OCI-LY1 (cell line): ENCODE measurements around the gene TRIM51.
"Not testable (repeated sequence)": the region's sequence is repeated elsewhere in the genome, so short reads cannot be mapped to it uniquely, and the experiment has no call there.

ENCODE experiments used
- EZH2 ChIP-seq: fragments of 200-600 bp; sonication (generic), shearing (Covaris generic); IDR thresholded peaks from 2 replicates; pipeline ENCODE4 v1.8.0; 2017; ENCODE audit warnings: borderline replicate concordance, mixed run types, mild to moderate bottlenecking, antibody characterized with exemption, low read length, moderate library complexity, mixed read lengths
- TF ChIP-seq, protein P1 (sequence below): fragments of 200-600 bp; sonication (generic), shearing (Covaris generic); IDR thresholded peaks from 2 replicates; pipeline ENCODE4 v1.5.1; 2017; ENCODE audit warnings: mild to moderate bottlenecking, antibody characterized with exemption, low read length, moderate library complexity, mixed read lengths

DNA sequence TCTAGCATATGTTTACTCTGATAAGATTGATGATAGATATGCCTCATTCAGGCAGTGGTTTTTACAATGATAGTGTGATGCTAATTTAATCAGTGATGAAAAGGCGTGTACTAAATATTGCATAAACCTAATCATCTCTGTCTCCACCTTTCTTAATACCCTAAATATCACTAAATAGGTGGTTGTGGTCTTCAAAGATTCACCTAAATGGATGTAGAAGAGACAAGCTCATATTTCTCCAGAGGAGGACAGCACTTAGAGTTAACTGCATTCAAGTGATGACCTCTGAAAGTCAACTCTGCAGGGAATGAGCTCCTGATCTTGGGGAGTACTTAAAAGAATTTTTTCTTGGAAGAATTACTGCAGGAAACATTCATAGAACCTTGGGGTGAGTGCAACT lies at the start of gene TRIM51:
- TF ChIP-seq, protein P1, sequence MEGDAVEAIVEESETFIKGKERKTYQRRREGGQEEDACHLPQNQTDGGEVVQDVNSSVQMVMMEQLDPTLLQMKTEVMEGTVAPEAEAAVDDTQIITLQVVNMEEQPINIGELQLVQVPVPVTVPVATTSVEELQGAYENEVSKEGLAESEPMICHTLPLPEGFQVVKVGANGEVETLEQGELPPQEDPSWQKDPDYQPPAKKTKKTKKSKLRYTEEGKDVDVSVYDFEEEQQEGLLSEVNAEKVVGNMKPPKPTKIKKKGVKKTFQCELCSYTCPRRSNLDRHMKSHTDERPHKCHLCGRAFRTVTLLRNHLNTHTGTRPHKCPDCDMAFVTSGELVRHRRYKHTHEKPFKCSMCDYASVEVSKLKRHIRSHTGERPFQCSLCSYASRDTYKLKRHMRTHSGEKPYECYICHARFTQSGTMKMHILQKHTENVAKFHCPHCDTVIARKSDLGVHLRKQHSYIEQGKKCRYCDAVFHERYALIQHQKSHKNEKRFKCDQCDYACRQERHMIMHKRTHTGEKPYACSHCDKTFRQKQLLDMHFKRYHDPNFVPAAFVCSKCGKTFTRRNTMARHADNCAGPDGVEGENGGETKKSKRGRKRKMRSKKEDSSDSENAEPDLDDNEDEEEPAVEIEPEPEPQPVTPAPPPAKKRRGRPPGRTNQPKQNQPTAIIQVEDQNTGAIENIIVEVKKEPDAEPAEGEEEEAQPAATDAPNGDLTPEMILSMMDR: not testable (repeated sequence)
- TF ChIP-seq EZH2: not testable (repeated sequence)
